ENCODE results near the gene SLC34A1. TPM values are rescaled to one million over a fixed set of nuclear protein-coding genes. Genes with fewer than 3 reads are reported as not detected.
A peak's percentile ranks its signal among the peaks of the same experiment; 100 is the strongest.

SLC34A1 gene
- total RNA-seq, 1 donor from 2014 or later = not detected

DNA sequence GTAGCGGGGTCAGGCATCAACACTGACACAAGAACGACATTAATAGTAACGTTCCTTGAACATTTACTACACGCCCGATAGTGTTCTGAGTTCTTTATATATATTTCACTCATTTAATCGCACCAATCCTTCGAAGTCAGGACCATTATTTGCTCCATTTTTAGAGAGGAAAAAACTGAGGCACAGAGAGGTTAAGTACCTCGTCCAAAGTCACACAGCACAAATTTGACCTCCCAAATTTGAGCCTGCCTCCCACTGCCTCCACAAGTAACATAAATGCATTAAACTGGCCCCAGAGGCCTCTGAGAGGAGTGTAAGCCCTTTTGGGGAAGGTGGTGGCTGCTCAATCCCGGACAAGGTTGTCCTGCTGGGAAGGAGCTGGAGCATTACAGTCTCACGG is 20.7 kb upstream of the SLC34A1 start:
- no peaks in the 10 kb centered on the region for H3K9me3 Mint-ChIP-seq (ENCODE audit: low read depth)
- DNase-seq (ENCODE audit: low spot score, unreplicated experiment) = no peak
- H3K4me1 Mint-ChIP-seq (ENCODE audit: low read depth) = peaks cover 15% of the 10 kb centered on the region
- peaks cover 20% of the 10 kb centered on the region for H3K27me3 Mint-ChIP-seq
- TF ChIP-seq, protein P1, sequence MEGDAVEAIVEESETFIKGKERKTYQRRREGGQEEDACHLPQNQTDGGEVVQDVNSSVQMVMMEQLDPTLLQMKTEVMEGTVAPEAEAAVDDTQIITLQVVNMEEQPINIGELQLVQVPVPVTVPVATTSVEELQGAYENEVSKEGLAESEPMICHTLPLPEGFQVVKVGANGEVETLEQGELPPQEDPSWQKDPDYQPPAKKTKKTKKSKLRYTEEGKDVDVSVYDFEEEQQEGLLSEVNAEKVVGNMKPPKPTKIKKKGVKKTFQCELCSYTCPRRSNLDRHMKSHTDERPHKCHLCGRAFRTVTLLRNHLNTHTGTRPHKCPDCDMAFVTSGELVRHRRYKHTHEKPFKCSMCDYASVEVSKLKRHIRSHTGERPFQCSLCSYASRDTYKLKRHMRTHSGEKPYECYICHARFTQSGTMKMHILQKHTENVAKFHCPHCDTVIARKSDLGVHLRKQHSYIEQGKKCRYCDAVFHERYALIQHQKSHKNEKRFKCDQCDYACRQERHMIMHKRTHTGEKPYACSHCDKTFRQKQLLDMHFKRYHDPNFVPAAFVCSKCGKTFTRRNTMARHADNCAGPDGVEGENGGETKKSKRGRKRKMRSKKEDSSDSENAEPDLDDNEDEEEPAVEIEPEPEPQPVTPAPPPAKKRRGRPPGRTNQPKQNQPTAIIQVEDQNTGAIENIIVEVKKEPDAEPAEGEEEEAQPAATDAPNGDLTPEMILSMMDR (IDR thresholded peaks at IDR 0.05; ENCODE audit: unreplicated experiment) = no peak
- H3K4me3 Mint-ChIP-seq (ENCODE audit: low read depth) = peak overlapping the region; percentile 50
- no peaks in the 10 kb centered on the region for H3K36me3 Mint-ChIP-seq (ENCODE audit: insufficient read depth)
- H3K27ac Mint-ChIP-seq = no peak overlapping the region

DNA sequence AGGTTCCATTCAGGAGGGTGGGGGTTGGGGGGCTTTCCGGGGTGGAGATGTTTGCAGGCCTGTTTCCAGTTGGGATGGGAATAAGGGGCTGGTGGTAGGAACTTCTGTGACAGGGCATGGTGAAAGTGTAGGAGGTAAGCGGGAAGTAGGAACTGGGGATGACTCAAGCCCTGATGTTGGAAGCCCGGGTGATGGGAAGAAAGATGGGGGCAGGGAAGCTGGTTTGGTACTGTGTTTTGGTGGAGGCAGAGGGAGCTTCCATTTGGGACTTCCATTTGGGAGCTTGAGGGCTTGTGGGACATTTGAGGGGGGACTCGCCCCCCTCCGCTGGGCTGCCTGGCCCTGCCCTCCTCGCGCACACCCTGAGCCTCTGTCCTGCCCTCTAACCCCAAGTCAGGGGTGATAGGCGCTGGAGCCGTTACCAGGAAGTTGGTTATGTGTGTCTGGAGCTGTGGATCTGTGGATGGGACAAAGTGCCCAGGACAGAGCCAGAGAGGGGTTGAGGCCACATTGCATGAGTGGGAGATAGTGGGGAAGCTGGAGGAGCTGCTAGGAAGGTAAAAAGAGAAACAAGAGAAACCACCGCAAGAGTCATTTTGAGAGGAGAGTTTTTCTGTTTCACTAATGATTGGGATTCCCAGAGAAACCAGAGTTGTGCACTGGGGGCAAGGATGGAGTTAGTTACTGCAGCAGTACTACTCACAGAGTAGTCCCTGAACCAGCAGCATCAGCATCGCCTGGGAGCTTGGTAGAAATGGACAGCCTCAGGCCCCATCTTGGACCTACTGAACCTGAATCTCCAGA is 19.9 kb upstream of the SLC34A1 start:
- peaks cover 16% of the 10 kb centered on the region for H3K4me1 Mint-ChIP-seq (ENCODE audit: low read depth)
- no peaks in the 10 kb centered on the region for H3K9me3 Mint-ChIP-seq (ENCODE audit: low read depth)
- TF ChIP-seq, protein P1 (IDR thresholded peaks at IDR 0.05; ENCODE audit: unreplicated experiment) = no peak
- H3K36me3 Mint-ChIP-seq (ENCODE audit: insufficient read depth) = no peaks in the 10 kb centered on the region
- H3K27me3 Mint-ChIP-seq = peaks cover 22% of the 10 kb centered on the region
- H3K27ac Mint-ChIP-seq = no peak overlapping the region
- no peak for DNase-seq (ENCODE audit: low spot score, unreplicated experiment)
- H3K4me3 Mint-ChIP-seq (ENCODE audit: low read depth) = no peak overlapping the region

DNA sequence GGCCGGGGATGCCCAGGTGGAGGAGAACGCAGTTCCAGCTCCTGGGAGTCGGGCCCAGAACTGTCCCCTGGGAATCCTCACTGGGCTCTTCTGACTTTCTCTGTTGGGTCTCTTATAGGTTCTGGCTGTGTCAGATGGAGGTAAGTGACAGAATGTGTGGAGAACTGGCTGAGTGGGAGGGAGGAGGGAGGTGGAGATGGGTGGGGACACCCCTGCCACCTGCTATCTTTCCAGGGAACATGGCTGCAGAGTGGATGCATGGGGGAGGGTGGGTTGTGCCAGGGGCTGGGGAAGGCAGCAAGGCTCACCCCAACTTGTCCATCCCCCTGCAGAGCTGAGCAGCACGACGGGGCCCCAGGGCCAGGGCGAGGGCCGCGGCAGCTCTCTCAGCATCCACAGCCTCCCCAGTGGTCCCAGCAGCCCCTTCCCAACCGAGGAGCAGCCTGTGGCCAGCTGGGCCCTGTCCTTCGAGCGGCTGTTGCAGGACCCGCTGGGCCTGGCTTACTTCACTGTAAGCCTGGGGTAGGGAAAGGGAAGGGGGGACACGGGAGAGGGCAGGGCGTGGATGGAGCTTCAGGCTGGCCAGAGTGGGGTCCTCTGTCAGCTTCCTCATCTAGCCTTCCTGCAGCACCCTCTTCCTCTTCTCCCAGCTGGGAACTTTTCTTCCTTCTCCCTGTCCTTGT is 18.2 kb upstream of the SLC34A1 start:
- H3K4me3 Mint-ChIP-seq (ENCODE audit: low read depth) = peak overlapping the region; percentile 83
- H3K4me1 Mint-ChIP-seq (ENCODE audit: low read depth) = peaks cover 16% of the 10 kb centered on the region
- no peaks in the 10 kb centered on the region for H3K36me3 Mint-ChIP-seq (ENCODE audit: insufficient read depth)
- peaks cover 14% of the 10 kb centered on the region for H3K27me3 Mint-ChIP-seq
- no peaks in the 10 kb centered on the region for H3K9me3 Mint-ChIP-seq (ENCODE audit: low read depth)
- TF ChIP-seq, protein P1 (IDR thresholded peaks at IDR 0.05; ENCODE audit: unreplicated experiment) = no peak
- peak overlapping the region; percentile 85 for H3K27ac Mint-ChIP-seq
- no peak for DNase-seq (ENCODE audit: low spot score, unreplicated experiment)

DNA sequence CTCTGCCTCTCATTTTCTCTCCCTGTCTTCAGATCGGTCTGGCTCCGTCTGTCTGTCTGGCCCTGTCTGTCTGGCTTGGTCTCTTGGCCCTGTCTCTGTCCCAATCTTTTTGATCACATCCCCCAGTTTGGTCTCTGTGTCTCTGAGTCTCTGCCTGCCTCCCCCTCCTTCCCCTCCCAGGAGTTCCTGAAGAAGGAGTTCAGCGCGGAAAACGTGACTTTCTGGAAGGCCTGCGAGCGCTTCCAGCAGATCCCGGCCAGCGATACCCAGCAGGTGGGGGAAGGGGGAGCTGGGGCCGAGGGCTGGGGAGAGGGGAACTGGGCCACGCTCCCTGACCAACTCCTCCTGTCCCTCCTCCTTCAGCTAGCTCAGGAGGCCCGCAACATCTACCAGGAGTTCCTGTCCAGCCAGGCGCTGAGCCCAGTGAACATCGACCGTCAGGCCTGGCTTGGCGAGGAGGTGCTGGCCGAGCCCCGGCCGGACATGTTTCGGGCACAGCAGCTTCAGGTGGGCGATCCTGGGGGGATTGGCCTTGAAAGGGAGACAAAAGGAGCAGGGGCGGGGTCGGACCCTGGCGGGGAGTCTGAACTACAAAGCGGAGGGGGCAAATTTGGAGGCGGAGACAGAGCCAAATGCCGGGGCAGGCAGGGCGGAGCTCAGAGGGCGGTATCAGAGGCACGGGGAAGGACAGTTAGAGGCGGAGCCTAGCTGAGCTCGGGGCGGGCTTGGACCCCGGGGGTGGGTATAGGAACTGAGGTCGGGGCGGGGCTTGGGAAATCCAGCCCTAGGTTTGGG is 17.5 kb upstream of the SLC34A1 start:
- peak; percentile 79 for DNase-seq (ENCODE audit: low spot score, unreplicated experiment)
- TF ChIP-seq, protein P1 (IDR thresholded peaks at IDR 0.05; ENCODE audit: unreplicated experiment) = no peak
- Mint-ChIP-seq H3K9me3 (ENCODE audit: low read depth) (no peaks in the 10 kb centered on the region), H3K4me1 (ENCODE audit: low read depth) (peaks cover 19% of the 10 kb centered on the region), H3K36me3 (ENCODE audit: insufficient read depth) (no peaks in the 10 kb centered on the region), H3K27me3 (peaks cover 13% of the 10 kb centered on the region), H3K27ac (peak overlapping the region; percentile 85), H3K4me3 (ENCODE audit: low read depth) (peak overlapping the region; percentile 83)

DNA sequence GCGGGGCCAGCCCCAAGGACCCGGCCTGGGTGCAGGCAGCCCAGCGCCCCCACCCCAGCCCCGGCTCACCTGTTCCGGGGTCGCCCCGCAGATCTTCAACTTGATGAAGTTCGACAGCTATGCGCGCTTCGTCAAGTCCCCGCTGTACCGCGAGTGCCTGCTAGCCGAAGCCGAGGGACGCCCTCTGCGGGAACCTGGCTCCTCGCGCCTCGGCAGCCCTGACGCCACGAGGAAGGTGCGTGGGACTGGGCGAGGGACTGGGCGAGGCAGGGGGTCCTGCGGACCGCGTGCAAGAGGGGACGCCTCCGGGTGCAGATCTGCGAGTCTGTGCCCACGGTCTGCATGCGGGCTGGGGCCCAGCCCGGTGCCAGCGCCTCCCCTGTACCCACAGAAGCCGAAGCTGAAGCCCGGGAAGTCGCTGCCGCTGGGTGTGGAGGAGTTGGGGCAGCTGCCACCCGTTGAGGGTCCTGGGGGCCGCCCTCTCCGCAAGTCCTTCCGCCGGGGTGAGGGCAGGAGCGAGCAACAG is 16.8 kb upstream of the SLC34A1 start:
- TF ChIP-seq, protein P1 (IDR thresholded peaks at IDR 0.05; ENCODE audit: unreplicated experiment) = no peak
- Mint-ChIP-seq H3K9me3 (ENCODE audit: low read depth) (no peaks in the 10 kb centered on the region), H3K27ac (no peak overlapping the region), H3K4me3 (ENCODE audit: low read depth) (peak overlapping the region; percentile 46), H3K4me1 (ENCODE audit: low read depth) (peaks cover 15% of the 10 kb centered on the region), H3K36me3 (ENCODE audit: insufficient read depth) (no peaks in the 10 kb centered on the region), H3K27me3 (peaks cover 11% of the 10 kb centered on the region)
- no peak for DNase-seq (ENCODE audit: low spot score, unreplicated experiment)
